A673 (cell line): ENCODE measurements around the gene HMGXB4.

Experiments
- CTCF ChIP-seq: fragments of 300-800, 200-600 bp; sonication (generic); conservative IDR thresholded peaks from 2 replicates; pipeline ENCODE4 v1.5.1; 2017; ENCODE audit warnings: low read depth, mild to moderate bottlenecking, antibody characterized with exemption, low read length, moderate library complexity, mixed read lengths
- EZH2 ChIP-seq: fragments of 200-600 bp; sonication (generic); IDR thresholded peaks from 2 replicates; pipeline ENCODE4 v1.6.1; 2017; ENCODE audit warnings: borderline replicate concordance, low read depth, mild to moderate bottlenecking, mixed read lengths, antibody characterized with exemption, low read length; ENCODE audit not compliant: poor library complexity, severe bottlenecking

GRCh38 chr22:35264986-35265385 lies 7.7 kb downstream of the HMGXB4 start:
- TF ChIP-seq CTCF, result no peak
- TF ChIP-seq EZH2, result no peak
